NB4 (cell line): ENCODE data around the gene CARD9.

Experiments
- DNase-seq: peaks from one replicate; pipeline ENCODE4 v3.0.0; 2010; ENCODE audit warnings: low read depth
- H3K4me3 ChIP-seq: one replicate; pipeline ENCODE4 v1.5.1; 2011; ENCODE audit warnings: mild to moderate bottlenecking, low read depth, low read length, moderate library complexity
- MAX ChIP-seq: IDR thresholded peaks from 2 replicates; pipeline ENCODE4 v1.6.1; 2011; ENCODE audit warnings: low read depth, low read length
- MYC ChIP-seq: IDR thresholded peaks from 2 replicates; pipeline ENCODE4 v1.6.1; 2011; ENCODE audit warnings: low read depth, low read length
- POLR2A ChIP-seq: IDR thresholded peaks from 2 replicates; pipeline ENCODE4 v1.6.1; 2011; ENCODE audit warnings: mild to moderate bottlenecking; ENCODE audit not compliant: insufficient read length; ENCODE audit errors: extremely low read depth
- TF ChIP-seq, protein P1 (sequence below): IDR thresholded peaks from one replicate; pipeline ENCODE4 v1.5.1; 2012; ENCODE audit warnings: low read depth, low read length

CARD9 gene

GRCh38 chr9:136337416-136338395, 35.8 kb downstream of the CARD9 start:
- no peak for DNase-seq
- TF ChIP-seq MYC (no peak), POLR2A (no peak), MAX (no peak)
- TF ChIP-seq, protein P1, sequence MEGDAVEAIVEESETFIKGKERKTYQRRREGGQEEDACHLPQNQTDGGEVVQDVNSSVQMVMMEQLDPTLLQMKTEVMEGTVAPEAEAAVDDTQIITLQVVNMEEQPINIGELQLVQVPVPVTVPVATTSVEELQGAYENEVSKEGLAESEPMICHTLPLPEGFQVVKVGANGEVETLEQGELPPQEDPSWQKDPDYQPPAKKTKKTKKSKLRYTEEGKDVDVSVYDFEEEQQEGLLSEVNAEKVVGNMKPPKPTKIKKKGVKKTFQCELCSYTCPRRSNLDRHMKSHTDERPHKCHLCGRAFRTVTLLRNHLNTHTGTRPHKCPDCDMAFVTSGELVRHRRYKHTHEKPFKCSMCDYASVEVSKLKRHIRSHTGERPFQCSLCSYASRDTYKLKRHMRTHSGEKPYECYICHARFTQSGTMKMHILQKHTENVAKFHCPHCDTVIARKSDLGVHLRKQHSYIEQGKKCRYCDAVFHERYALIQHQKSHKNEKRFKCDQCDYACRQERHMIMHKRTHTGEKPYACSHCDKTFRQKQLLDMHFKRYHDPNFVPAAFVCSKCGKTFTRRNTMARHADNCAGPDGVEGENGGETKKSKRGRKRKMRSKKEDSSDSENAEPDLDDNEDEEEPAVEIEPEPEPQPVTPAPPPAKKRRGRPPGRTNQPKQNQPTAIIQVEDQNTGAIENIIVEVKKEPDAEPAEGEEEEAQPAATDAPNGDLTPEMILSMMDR = no peak
- H3K4me3 ChIP-seq = no peak overlapping the region

- H3K4me3 ChIP-seq = no peak overlapping the region
- TF ChIP-seq POLR2A (no peak), MAX (no peak), MYC (no peak)
- TF ChIP-seq, protein P1 = no peak
- no peak for DNase-seq
Observed at GRCh38 chr9:136336881-136337280, 36.6 kb downstream of the CARD9 start.

GRCh38 chr9:136336156-136336870, 37.2 kb downstream of the CARD9 start:
- no peak for DNase-seq
- no peak for TF ChIP-seq MAX
- no peak for TF ChIP-seq POLR2A
- TF ChIP-seq MYC = no peak
- TF ChIP-seq, protein P1 = no peak
- H3K4me3 ChIP-seq = no peak overlapping the region

DNA sequence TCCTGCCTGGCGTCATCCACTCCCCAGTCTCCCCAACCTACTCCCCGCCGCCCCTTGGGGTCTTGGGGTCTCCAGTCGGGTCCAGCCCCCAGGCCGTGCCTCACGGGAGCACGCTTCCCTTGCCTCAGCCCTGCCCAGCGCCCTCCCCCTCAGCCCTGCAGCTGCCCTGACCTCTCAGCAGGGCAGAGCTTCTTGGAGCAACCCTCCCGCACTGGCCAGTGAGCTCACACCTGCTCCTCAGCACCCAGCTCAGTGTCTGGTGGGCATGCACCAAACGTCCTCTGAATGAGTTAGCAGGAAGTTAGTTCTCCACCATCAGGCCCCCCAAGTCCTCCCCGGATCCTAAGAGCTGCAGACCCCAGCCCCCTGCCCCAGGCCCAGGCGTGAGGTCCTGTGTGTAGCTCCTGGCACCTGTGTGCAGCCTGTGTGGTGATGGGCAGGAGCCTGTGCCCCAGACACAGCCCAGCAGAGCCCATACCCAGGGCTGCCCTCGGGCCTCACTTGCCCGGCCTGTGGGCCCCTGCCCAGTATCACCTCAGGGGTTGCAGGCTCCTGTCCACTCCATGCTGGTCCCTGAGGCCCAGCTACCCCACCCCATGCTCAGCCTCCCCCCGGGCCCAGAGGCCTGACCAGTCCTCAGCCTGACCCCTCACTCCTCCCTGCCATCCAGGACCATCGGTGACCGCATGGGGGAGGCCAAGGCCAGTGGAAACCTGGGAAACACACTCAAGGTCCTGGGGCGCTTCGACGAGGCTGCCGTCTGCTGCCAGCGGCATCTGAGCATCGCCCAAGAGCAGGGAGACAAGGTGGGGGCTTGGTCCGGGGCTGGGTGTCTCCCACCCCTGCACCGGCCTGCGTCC, 37.9 kb downstream of the CARD9 start:
- no peak for DNase-seq
- no peak overlapping the region for H3K4me3 ChIP-seq
- TF ChIP-seq MYC = no peak
- TF ChIP-seq POLR2A = no peak
- no peak for TF ChIP-seq MAX
- TF ChIP-seq, protein P1 = no peak

DNA sequence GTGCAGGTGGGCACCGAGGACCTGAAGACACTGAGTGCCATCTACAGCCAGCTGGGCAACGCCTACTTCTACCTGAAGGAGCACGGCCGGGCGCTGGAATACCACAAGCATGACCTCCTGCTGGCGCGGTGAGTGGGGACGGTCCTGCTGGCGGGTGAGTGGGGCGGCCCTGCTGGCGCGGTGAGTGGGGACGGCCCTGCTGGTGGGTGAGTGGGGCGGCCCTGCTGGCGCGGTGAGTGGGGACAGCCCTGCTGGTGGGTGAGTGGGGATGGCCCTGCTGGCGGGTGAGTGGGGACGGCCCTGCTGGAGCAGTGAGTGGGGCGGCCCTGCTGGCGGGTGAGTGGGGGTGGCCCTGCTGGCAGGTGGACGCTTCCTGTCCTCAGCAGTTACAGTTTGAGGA, 38.9 kb downstream of the CARD9 start:
- no peak for DNase-seq
- no peak for TF ChIP-seq MAX
- TF ChIP-seq, protein P1 = no peak
- no peak for TF ChIP-seq POLR2A
- TF ChIP-seq MYC = no peak
- no peak overlapping the region for H3K4me3 ChIP-seq
